K562 (cell line): Measurements from ENCODE around the gene TRPM2. TPM values are rescaled to one million over a fixed set of nuclear protein-coding genes. Genes with fewer than 3 reads are reported as not detected.

Experiments
- ATF1 ChIP-seq, 2 experiments: fragments of 450-650 bp in 1 of 2; IDR thresholded peaks; 2 replicates each; pipeline ENCODE4 v1.6.1; 2016; ENCODE audit warnings: missing compliant biosample characterization in 1 of 2, missing genetic modification characterization in 1 of 2
- BDP1 ChIP-seq: IDR thresholded peaks from 3 replicates; pipeline ENCODE4 v1.6.1; 2011; ENCODE audit not compliant: insufficient read length, insufficient read depth
- CAMTA2 ChIP-seq: fragments of 250-450 bp; sonication (Bioruptor Pico); conservative IDR thresholded peaks from 2 replicates; pipeline ENCODE4 v1.5.1; 2022
- CTBP1 ChIP-seq: fragments of 450-650 bp; IDR thresholded peaks from 2 replicates; pipeline ENCODE4 v1.6.1; 2016; ENCODE audit warnings: borderline replicate concordance
- EP400 ChIP-seq: fragments of 450-650 bp; IDR thresholded peaks from 2 replicates; pipeline ENCODE4 v1.6.1; 2017; ENCODE audit warnings: antibody characterized with exemption, mild to moderate bottlenecking, moderate library complexity
- FOXJ3 ChIP-seq: sonication (generic); formaldehyde crosslinking; IDR thresholded peaks from 2 replicates; pipeline ENCODE4 v1.4.0; 2020; ENCODE audit warnings: mild to moderate bottlenecking, missing genetic modification reagents
- FOXP1 ChIP-seq: sonication (generic); formaldehyde crosslinking; IDR thresholded peaks from 2 replicates; pipeline ENCODE4 v1.8.0; 2022; ENCODE audit warnings: mild to moderate bottlenecking, missing genetic modification reagents
- HDGF ChIP-seq: fragments of 450-650 bp; IDR thresholded peaks from 2 replicates; pipeline ENCODE4 v1.6.1; 2016
- NFIX ChIP-seq: fragments of 250-450 bp; sonication (Bioruptor Pico); IDR thresholded peaks from 2 replicates; pipeline ENCODE4 v1.4.0; 2020; ENCODE audit warnings: low read depth, mild to moderate bottlenecking, moderate library complexity
- POLR3G ChIP-seq: IDR thresholded peaks from 2 replicates; pipeline ENCODE4 v1.6.1; 2011; ENCODE audit not compliant: insufficient read length, insufficient replicate concordance; ENCODE audit errors: extremely low read depth
- TARDBP ChIP-seq: fragments of 450-650 bp; IDR thresholded peaks from 2 replicates; pipeline ENCODE4 v1.6.1; 2016
- TCF7 ChIP-seq: sonication (generic); IDR thresholded peaks from 2 replicates; pipeline ENCODE4 v1.6.1; 2016; ENCODE audit warnings: antibody characterized with exemption, borderline replicate concordance
- ZKSCAN1 ChIP-seq: fragments of 150-350 bp; IDR thresholded peaks from 2 replicates; pipeline ENCODE4 v1.6.1; 2016; ENCODE audit warnings: low read depth, low read length
- ZNF224 ChIP-seq: sonication (generic); formaldehyde crosslinking; IDR thresholded peaks from 2 replicates; pipeline ENCODE4 v1.8.0; 2022; ENCODE audit warnings: mild to moderate bottlenecking, missing genetic modification reagents
- ZNF57 ChIP-seq: fragments of 450-650 bp; formaldehyde crosslinking; IDR thresholded peaks from 2 replicates; pipeline ENCODE4 v1.4.0; 2020; ENCODE audit warnings: mild to moderate bottlenecking, moderate library complexity
- ZNF668 ChIP-seq: fragments of 250-450 bp; sonication (Bioruptor Pico); IDR thresholded peaks from 2 replicates; pipeline ENCODE4 v1.8.0; 2022; ENCODE audit warnings: mild to moderate bottlenecking, inconsistent platforms
- polyA plus RNA-seq, 8 experiments: library from polyadenylated mRNA; depleted of rRNA in 4 of 8; stranded (reverse) in 5 of 8; unstranded in 3 of 8; fragments of >200 nt; fragmentation: Nextera tagmentation in 2 of 8; fragmentation: Illumina TruSeq in 1 of 8; extraction: Ambion mirVana in 2 of 8; extraction: Trizol in 1 of 8; gene quantifications; 2 replicates each; pipeline versions ENCODE4 v1.2.1 to v1.2.3, GENCODE V29; 2011 to 2014; ENCODE audit warnings: inconsistent platforms in 1 of 8, missing spikeins in 1 of 8
- total RNA-seq, 7 experiments: library from RNA; depleted of rRNA in 6 of 7; stranded (reverse); fragments of >200 nt in 6 of 7; fragmentation: Illumina TruSeq in 2 of 7; extraction: Trizol in 2 of 7; gene quantifications; 2 replicates each; pipeline versions ENCODE4 v1.2.1 to v1.2.3, GENCODE V29; 2011 to 2021; ENCODE audit warnings: low replicate concordance in 1 of 7
- TF ChIP-seq, protein P1 (sequence below): fragments of 450-650 bp; formaldehyde crosslinking; IDR thresholded peaks from 2 replicates; pipeline ENCODE4 v1.4.0; 2022; ENCODE audit warnings: missing genetic modification characterization
- TF ChIP-seq, protein P2 (sequence below): fragments of 250-450 bp; sonication (Bioruptor Pico); IDR thresholded peaks from 2 replicates; pipeline ENCODE4 v1.8.0; 2021; ENCODE audit warnings: moderate library complexity, mild to moderate bottlenecking, inconsistent platforms
- TF ChIP-seq, protein P3 (sequence below): fragments of 150-350 bp; IDR thresholded peaks from 2 replicates; pipeline ENCODE4 v1.6.1; 2014; ENCODE audit warnings: low read depth, mild to moderate bottlenecking, low read length, borderline replicate concordance
- TF ChIP-seq, protein P4 (sequence below): sonication (generic); formaldehyde crosslinking; IDR thresholded peaks from 2 replicates; pipeline ENCODE4 v1.8.0; 2022; ENCODE audit warnings: missing genetic modification reagents, mild to moderate bottlenecking, borderline replicate concordance
- TF ChIP-seq, protein P5 (sequence below): fragments of 450-650 bp; IDR thresholded peaks from 2 replicates; pipeline ENCODE4 v1.7.0; 2016; ENCODE audit warnings: borderline replicate concordance

TRPM2 gene
- total and polyA plus RNA-seq, 9 of the 15 experiments (the other 6 are each of a cell fraction or from before 2014, with no cell fraction given): 0.33 to 2.1 (median 0.98) TPM; not detected in 2

DNA sequence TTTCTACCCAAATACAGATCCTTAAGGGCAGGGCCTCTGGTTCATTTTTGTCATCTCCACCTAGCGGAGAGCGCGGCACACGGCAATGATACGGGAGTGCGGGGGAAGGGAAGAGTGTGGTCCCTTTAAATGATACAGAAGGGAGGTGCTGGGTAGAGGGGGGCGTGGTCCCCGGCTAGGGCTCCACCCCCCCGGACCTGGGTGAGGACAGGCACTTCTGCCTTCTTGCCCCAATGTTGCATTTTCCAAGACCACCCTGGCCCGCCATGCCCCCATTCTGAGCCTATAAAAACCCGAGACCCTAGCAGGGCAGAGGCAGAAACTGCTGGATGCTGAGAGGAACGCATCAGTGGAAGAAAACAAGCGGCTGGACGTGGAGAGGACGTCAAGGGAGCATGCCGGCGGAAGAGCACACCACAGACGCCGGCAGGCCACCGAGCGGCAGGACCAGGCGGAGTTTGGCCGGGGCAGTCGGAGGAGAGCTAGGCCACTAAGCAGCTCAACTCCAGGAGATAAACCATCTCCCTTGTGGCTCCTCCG lies 131.9 kb downstream of the TRPM2 start (continued):
- TF ChIP-seq, protein P1, sequence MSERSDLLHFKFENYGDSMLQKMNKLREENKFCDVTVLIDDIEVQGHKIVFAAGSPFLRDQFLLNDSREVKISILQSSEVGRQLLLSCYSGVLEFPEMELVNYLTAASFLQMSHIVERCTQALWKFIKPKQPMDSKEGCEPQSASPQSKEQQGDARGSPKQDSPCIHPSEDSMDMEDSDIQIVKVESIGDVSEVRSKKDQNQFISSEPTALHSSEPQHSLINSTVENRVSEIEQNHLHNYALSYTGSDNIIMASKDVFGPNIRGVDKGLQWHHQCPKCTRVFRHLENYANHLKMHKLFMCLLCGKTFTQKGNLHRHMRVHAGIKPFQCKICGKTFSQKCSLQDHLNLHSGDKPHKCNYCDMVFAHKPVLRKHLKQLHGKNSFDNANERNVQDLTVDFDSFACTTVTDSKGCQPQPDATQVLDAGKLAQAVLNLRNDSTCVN (CRISPR knock-in tag): no peak
- TF ChIP-seq, protein P2, sequence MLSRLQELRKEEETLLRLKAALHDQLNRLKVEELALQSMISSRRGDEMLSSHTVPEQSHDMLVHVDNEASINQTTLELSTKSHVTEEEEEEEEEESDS: no peak
- TF ChIP-seq HDGF: no peak
- TF ChIP-seq CTBP1: no peak
- TF ChIP-seq CAMTA2 (CRISPR knock-in tag): no peak
- TF ChIP-seq ZNF668 (CRISPR knock-in tag): no peak
- no peak for TF ChIP-seq TARDBP
- no peak for TF ChIP-seq NFIX
- TF ChIP-seq, protein P3, sequence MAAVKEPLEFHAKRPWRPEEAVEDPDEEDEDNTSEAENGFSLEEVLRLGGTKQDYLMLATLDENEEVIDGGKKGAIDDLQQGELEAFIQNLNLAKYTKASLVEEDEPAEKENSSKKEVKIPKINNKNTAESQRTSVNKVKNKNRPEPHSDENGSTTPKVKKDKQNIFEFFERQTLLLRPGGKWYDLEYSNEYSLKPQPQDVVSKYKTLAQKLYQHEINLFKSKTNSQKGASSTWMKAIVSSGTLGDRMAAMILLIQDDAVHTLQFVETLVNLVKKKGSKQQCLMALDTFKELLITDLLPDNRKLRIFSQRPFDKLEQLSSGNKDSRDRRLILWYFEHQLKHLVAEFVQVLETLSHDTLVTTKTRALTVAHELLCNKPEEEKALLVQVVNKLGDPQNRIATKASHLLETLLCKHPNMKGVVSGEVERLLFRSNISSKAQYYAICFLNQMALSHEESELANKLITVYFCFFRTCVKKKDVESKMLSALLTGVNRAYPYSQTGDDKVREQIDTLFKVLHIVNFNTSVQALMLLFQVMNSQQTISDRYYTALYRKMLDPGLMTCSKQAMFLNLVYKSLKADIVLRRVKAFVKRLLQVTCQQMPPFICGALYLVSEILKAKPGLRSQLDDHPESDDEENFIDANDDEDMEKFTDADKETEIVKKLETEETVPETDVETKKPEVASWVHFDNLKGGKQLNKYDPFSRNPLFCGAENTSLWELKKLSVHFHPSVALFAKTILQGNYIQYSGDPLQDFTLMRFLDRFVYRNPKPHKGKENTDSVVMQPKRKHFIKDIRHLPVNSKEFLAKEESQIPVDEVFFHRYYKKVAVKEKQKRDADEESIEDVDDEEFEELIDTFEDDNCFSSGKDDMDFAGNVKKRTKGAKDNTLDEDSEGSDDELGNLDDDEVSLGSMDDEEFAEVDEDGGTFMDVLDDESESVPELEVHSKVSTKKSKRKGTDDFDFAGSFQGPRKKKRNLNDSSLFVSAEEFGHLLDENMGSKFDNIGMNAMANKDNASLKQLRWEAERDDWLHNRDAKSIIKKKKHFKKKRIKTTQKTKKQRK: no peak
- TF ChIP-seq, protein P4, sequence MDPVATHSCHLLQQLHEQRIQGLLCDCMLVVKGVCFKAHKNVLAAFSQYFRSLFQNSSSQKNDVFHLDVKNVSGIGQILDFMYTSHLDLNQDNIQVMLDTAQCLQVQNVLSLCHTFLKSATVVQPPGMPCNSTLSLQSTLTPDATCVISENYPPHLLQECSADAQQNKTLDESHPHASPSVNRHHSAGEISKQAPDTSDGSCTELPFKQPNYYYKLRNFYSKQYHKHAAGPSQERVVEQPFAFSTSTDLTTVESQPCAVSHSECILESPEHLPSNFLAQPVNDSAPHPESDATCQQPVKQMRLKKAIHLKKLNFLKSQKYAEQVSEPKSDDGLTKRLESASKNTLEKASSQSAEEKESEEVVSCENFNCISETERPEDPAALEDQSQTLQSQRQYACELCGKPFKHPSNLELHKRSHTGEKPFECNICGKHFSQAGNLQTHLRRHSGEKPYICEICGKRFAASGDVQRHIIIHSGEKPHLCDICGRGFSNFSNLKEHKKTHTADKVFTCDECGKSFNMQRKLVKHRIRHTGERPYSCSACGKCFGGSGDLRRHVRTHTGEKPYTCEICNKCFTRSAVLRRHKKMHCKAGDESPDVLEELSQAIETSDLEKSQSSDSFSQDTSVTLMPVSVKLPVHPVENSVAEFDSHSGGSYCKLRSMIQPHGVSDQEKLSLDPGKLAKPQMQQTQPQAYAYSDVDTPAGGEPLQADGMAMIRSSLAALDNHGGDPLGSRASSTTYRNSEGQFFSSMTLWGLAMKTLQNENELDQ (CRISPR knock-in tag): no peak
- TF ChIP-seq POLR3G: no peak
- no peak for TF ChIP-seq BDP1
- no peak for TF ChIP-seq ZKSCAN1
- no peak for TF ChIP-seq ZNF57 (CRISPR knock-in tag)
- TF ChIP-seq FOXP1 (CRISPR knock-in tag): no peak
- TF ChIP-seq ZNF224 (CRISPR knock-in tag): no peak
- TF ChIP-seq EP400: no peak; the same call in 1 of the 2 replicates
- TF ChIP-seq ATF1 (CRISPR knock-in tag; IDR thresholded peaks at IDR 0.05): no peak
- peak; percentile 60 for TF ChIP-seq ATF1 (tag; IDR thresholded peaks at IDR 0.05)
- TF ChIP-seq FOXJ3 (CRISPR knock-in tag): no peak
- no peak for TF ChIP-seq TCF7
- TF ChIP-seq, protein P5, sequence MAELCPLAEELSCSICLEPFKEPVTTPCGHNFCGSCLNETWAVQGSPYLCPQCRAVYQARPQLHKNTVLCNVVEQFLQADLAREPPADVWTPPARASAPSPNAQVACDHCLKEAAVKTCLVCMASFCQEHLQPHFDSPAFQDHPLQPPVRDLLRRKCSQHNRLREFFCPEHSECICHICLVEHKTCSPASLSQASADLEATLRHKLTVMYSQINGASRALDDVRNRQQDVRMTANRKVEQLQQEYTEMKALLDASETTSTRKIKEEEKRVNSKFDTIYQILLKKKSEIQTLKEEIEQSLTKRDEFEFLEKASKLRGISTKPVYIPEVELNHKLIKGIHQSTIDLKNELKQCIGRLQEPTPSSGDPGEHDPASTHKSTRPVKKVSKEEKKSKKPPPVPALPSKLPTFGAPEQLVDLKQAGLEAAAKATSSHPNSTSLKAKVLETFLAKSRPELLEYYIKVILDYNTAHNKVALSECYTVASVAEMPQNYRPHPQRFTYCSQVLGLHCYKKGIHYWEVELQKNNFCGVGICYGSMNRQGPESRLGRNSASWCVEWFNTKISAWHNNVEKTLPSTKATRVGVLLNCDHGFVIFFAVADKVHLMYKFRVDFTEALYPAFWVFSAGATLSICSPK: no peak
